GM23338 (cell line): Measurements from ENCODE around the gene RELN. TPM values are rescaled to one million over a fixed set of nuclear protein-coding genes. Genes with fewer than 3 reads are reported as not detected.

ENCODE experiments used
- ATAC-seq: fragments of 200-7000 bp; cut with Tn5 transposase; 3 replicates; pipeline ENCODE4 v1.9.1; 2020
- DNase-seq: peaks from one replicate; pipeline ENCODE4 v3.0.0-alpha.2; 2015; ENCODE audit warnings: low spot score
- H2AFZ ChIP-seq: fragments of 200-600 bp; sonication (generic); 2 replicates; pipeline ENCODE4 v1.8.0; 2016; ENCODE audit warnings: antibody characterized with exemption, mild to moderate bottlenecking, moderate library complexity
- H3F3A ChIP-seq: fragments of 200-600 bp; sonication (generic); replicated peaks from 2 replicates; pipeline ENCODE4 v1.8.0; 2017; ENCODE audit warnings: antibody characterized with exemption, mixed run types, low read depth
- H3K27ac ChIP-seq: fragments of 200-600 bp; sonication (generic); 2 replicates; pipeline ENCODE4 v1.6.1; 2016; ENCODE audit warnings: low read depth
- H3K27me3 ChIP-seq: fragments of 200-600 bp; sonication (generic); 2 replicates; pipeline ENCODE4 v1.8.0; 2016; ENCODE audit warnings: mild to moderate bottlenecking, mixed run types, moderate library complexity; ENCODE audit not compliant: insufficient read depth
- H3K36me3 ChIP-seq: fragments of 200-600 bp; sonication (generic); 2 replicates; pipeline ENCODE4 v1.8.0; 2016; ENCODE audit warnings: mild to moderate bottlenecking; ENCODE audit not compliant: insufficient read depth
- H3K4me1 ChIP-seq: fragments of 200-600 bp; sonication (generic); 2 replicates; pipeline ENCODE4 v1.8.0; 2016; ENCODE audit warnings: mild to moderate bottlenecking, moderate library complexity; ENCODE audit not compliant: insufficient read depth
- H3K4me2 ChIP-seq: fragments of 200-600 bp; sonication (generic); 2 replicates; pipeline ENCODE4 v1.7.1; 2017; ENCODE audit warnings: mixed run types
- H3K4me3 ChIP-seq: fragments of 200-600 bp; sonication (generic); 2 replicates; pipeline ENCODE4 v1.6.1; 2016; ENCODE audit warnings: mixed run types
- H3K79me2 ChIP-seq: fragments of 200-600 bp; sonication (generic); replicated peaks from 2 replicates; pipeline ENCODE4 v1.8.0; 2017; ENCODE audit warnings: mild to moderate bottlenecking; ENCODE audit not compliant: insufficient read depth
- H3K9me2 ChIP-seq: fragments of 200-600 bp; sonication (generic); 2 replicates; pipeline ENCODE4 v1.8.0; 2017; ENCODE audit not compliant: insufficient read depth
- H4K20me1 ChIP-seq: fragments of 200-600 bp; sonication (generic); replicated peaks from 2 replicates; pipeline ENCODE4 v1.8.0; 2017; ENCODE audit warnings: mild to moderate bottlenecking; ENCODE audit not compliant: insufficient read depth
- H3K27ac Mint-ChIP-seq: 2 replicates; pipeline ENCODE4 v1.8.0; 2020; ENCODE audit warnings: inconsistent platforms, mild to moderate bottlenecking, moderate library complexity, mixed read lengths
- H3K27me3 Mint-ChIP-seq: 3 replicates; pipeline ENCODE4 v1.8.0; 2022; ENCODE audit warnings: low read depth, mild to moderate bottlenecking, moderate library complexity, mixed read lengths, inconsistent platforms; ENCODE audit not compliant: insufficient read depth, poor library complexity
- H3K36me3 Mint-ChIP-seq: 3 replicates; pipeline ENCODE4 v1.8.0; 2021; ENCODE audit warnings: low read depth, mild to moderate bottlenecking, inconsistent platforms, moderate library complexity, mixed read lengths
- H3K4me1 Mint-ChIP-seq: 3 replicates; pipeline ENCODE4 v1.8.0; 2020; ENCODE audit warnings: mild to moderate bottlenecking, inconsistent platforms, mixed read lengths
- H3K4me3 Mint-ChIP-seq: 3 replicates; pipeline ENCODE4 v1.8.0; 2021; ENCODE audit warnings: moderate library complexity, mild to moderate bottlenecking, inconsistent platforms, mixed read lengths
- H3K9me3 Mint-ChIP-seq: 3 replicates; pipeline ENCODE4 v1.8.0; 2020; ENCODE audit warnings: moderate library complexity, mild to moderate bottlenecking, inconsistent platforms, mixed read lengths
- CREB1 ChIP-seq: fragments of 250-450 bp; sonication (Bioruptor Pico); IDR thresholded peaks from 2 replicates; pipeline ENCODE4 v1.5.0; 2020; ENCODE audit warnings: low read depth, mild to moderate bottlenecking, moderate library complexity
- CTCF ChIP-seq, 2 experiments: fragments of 200-600 bp in 1 of 2; sonication (generic) in 1 of 2; conservative IDR thresholded peaks; 2 replicates each; pipeline versions ENCODE4 v1.5.1 to v1.6.1; 2016 to 2017; ENCODE audit warnings: antibody characterized with exemption in 2 of 2, low read depth in 2 of 2, mild to moderate bottlenecking in 2 of 2, moderate library complexity in 1 of 2
- ETS1 ChIP-seq: IDR thresholded peaks from 2 replicates; pipeline ENCODE4 v1.6.1; 2016; ENCODE audit warnings: antibody characterized with exemption
- EZH2 ChIP-seq: fragments of 200-600 bp; sonication (generic); IDR thresholded peaks from one replicate; pipeline ENCODE4 v1.8.0; 2017; ENCODE audit warnings: antibody characterized with exemption, mild to moderate bottlenecking, low read depth; ENCODE audit not compliant: unreplicated experiment
- EZH2phosphoT487 ChIP-seq: fragments of 200-600 bp; sonication (generic); IDR thresholded peaks from one replicate; pipeline ENCODE4 v1.8.1; 2018; ENCODE audit warnings: antibody characterized with exemption; ENCODE audit not compliant: unreplicated experiment
- JUNB ChIP-seq: IDR thresholded peaks from one replicate; pipeline ENCODE4 v1.6.1; 2016; ENCODE audit warnings: antibody characterized with exemption; ENCODE audit not compliant: unreplicated experiment
- NANOG ChIP-seq: IDR thresholded peaks from 2 replicates; pipeline ENCODE4 v1.6.1; 2016; ENCODE audit warnings: antibody characterized with exemption, borderline replicate concordance
- POLR2AphosphoS5 ChIP-seq: IDR thresholded peaks from 2 replicates; pipeline ENCODE4 v1.6.1; 2016; ENCODE audit warnings: antibody characterized with exemption, low read depth
- REST ChIP-seq: IDR thresholded peaks from one replicate; pipeline ENCODE4 v1.6.1; 2018; ENCODE audit warnings: antibody characterized with exemption; ENCODE audit not compliant: unreplicated experiment
- STAT1 ChIP-seq: IDR thresholded peaks from one replicate; pipeline ENCODE4 v1.6.1; 2016; ENCODE audit warnings: antibody characterized with exemption; ENCODE audit not compliant: unreplicated experiment
- ZNF114 ChIP-seq: fragments of 250-450 bp; sonication (Bioruptor Pico); IDR thresholded peaks from 2 replicates; pipeline ENCODE4 v1.5.0; 2020; ENCODE audit warnings: mild to moderate bottlenecking, moderate library complexity
- ZNF331 ChIP-seq: fragments of 250-450 bp; sonication (Bioruptor Pico); IDR thresholded peaks from 2 replicates; pipeline ENCODE4 v1.5.0; 2020; ENCODE audit warnings: low read depth, mild to moderate bottlenecking, moderate library complexity
- ZNF462 ChIP-seq: fragments of 250-450 bp; sonication (Bioruptor Pico); IDR thresholded peaks from 2 replicates; pipeline ENCODE4 v1.5.0; 2020; ENCODE audit warnings: mild to moderate bottlenecking, moderate library complexity
- polyA plus RNA-seq: library from polyadenylated mRNA; unstranded; fragments of >200 nt; fragmentation: Nextera tagmentation; extraction: Ambion mirVana; gene quantifications from 2 replicates; pipeline ENCODE4 v1.2.1, GENCODE V29; 2016
- total RNA-seq: library from RNA; depleted of rRNA; stranded (reverse); fragments of >200 nt; shearing (Covaris generic); gene quantifications from 2 replicates; pipeline ENCODE4 v1.2.3, GENCODE V29; 2014

RELN gene
- total and polyA plus RNA-seq, 2 experiments from 2014 or later = 0.10 to 0.76 TPM

- no peak overlapping the region for H3K27ac Mint-ChIP-seq
- Histone ChIP-seq H3K9me2 (peaks cover 9% of the 10 kb centered on the region), H3K79me2 (no peaks in the 10 kb centered on the region), H3K4me1 (peaks cover 5% of the 10 kb centered on the region), H2AFZ (no peak overlapping the region), H3K27ac (no peak overlapping the region), H3K4me3 (no peak overlapping the region), H3K27me3 (no peaks in the 10 kb centered on the region), H3F3A (no peaks in the 10 kb centered on the region), H3K4me2 (no peak overlapping the region), H3K36me3 (no peaks in the 10 kb centered on the region), H4K20me1 (no peaks in the 10 kb centered on the region)
- DNase-seq = no peak
- no peak for ATAC-seq
- H3K4me1 Mint-ChIP-seq = peaks cover 12% of the 10 kb centered on the region
- TF ChIP-seq ETS1 (no peak), ZNF114 (no peak), STAT1 (no peak), EZH2 (no peak), CTCF (conservative IDR thresholded peaks at IDR 0.05; ENCODE audit: low read depth in 2 of 2) (no peak), EZH2phosphoT487 (no peak), JUNB (no peak), CREB1 (CRISPR knock-in tag) (no peak), ZNF462 (CRISPR knock-in tag) (no peak), POLR2AphosphoS5 (no peak), ZNF331 (CRISPR knock-in tag) (no peak), NANOG (no peak), REST (no peak)
- no peaks in the 10 kb centered on the region for H3K27me3 Mint-ChIP-seq
- no peak overlapping the region for H3K4me3 Mint-ChIP-seq
- H3K36me3 Mint-ChIP-seq = no peaks in the 10 kb centered on the region
- no peaks in the 10 kb centered on the region; the same call in 2 of the 3 replicates for H3K9me3 Mint-ChIP-seq
Observed at GRCh38 chr7:103879928-103880600, 109.4 kb downstream of the RELN start.
